Coronary artery (tissue), 2 donors: ENCODE measurements around the gene RUNX3.

Source experiments
- DNase-seq: peaks from one replicate; pipeline ENCODE4 v3.0.0-alpha.2; 2017; ENCODE audit warnings: low spot score
- H3K27ac ChIP-seq, 2 donors: fragments of 200-600 bp; sonication (generic); one replicate each; pipeline ENCODE4 v1.5.1; 2016 to 2019
- H3K4me3 ChIP-seq: fragments of 200-600 bp; sonication (generic); 2 replicates; pipeline ENCODE4 v1.5.1; 2016; ENCODE audit warnings: mild to moderate bottlenecking, moderate library complexity
- CTCF ChIP-seq: fragments of 200-600 bp; sonication (generic); IDR thresholded peaks from one replicate; pipeline ENCODE4 v1.5.1; 2019; ENCODE audit warnings: antibody characterized with exemption

The RUNX3 gene

GRCh38 chr1:24970926-24971875, 41.1 kb upstream of the RUNX3 start:
- TF ChIP-seq CTCF, result no peak
- H3K27ac ChIP-seq, result no peak overlapping the region
- DNase-seq, result no peak
- no peak overlapping the region for H3K4me3 ChIP-seq

DNA sequence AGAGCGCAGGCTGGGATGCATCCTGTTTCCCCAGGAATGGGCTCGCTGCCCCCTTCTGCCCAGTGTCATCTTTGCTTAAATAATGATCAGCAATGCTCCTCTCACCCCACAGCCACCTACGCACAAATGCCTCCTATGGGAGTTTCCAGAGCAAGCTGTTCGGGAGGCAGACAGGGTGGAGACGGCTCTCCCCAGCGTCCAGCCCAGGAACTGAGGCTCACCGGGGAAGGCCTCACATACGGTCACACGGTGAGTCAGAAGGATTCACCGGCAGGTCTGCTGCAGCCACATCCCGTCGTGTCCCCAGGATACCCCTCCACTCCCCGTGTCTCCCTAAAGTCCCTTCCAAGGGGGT, 40.3 kb upstream of the RUNX3 start:
- no peak for TF ChIP-seq CTCF
- DNase-seq, result no peak
- Histone ChIP-seq H3K4me3 (no peak overlapping the region), H3K27ac (no peak overlapping the region)

- DNase-seq, result no peak
- no peak for TF ChIP-seq CTCF
- Histone ChIP-seq H3K4me3 (no peak overlapping the region), H3K27ac (no peak overlapping the region)
Observed at GRCh38 chr1:24969596-24970398, 39.7 kb upstream of the RUNX3 start.

DNA sequence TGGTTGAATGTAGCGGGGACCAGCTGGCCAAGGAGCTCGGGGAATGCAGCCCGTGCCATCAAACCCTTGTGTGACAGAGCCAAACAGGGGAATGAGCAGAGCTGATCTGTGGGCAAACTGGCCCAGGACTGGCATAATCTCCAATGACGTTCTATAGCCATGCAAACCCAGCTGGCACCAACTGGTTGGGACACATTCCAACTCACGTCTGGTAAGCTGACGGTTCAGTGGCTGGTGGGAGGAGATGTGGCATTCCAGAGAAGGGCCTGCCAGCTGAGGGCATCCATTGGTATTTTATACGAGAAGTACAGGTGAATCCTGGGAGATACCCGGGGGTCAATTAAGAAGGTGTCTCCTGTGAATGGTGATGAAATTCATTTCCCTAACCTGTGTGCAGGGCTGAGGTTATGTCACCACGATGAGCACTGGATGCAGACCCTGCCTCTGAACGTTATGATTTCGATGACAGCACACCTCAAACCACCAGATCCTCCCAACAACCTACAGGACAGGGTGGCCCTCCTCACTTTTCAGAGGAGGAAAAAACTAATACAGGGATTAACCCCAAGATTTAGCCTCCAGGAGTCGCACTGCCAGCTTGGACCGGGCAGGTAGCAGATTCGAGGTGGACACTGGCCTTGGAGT, 39.0 kb upstream of the RUNX3 start:
- H3K27ac ChIP-seq, result no peak overlapping the region
- H3K4me3 ChIP-seq, result no peak overlapping the region
- DNase-seq, result no peak
- no peak for TF ChIP-seq CTCF

GRCh38 chr1:24967962-24968361, 37.9 kb upstream of the RUNX3 start:
- H3K4me3 ChIP-seq, result no peak overlapping the region
- no peak overlapping the region for H3K27ac ChIP-seq
- DNase-seq, result no peak
- no peak for TF ChIP-seq CTCF

GRCh38 chr1:24967555-24967954, 37.5 kb upstream of the RUNX3 start:
- Histone ChIP-seq H3K27ac (no peak overlapping the region), H3K4me3 (no peak overlapping the region)
- no peak for DNase-seq
- TF ChIP-seq CTCF, result no peak
